Measurements from ENCODE around the gene SDF4. TPM values are rescaled to one million over a fixed set of nuclear protein-coding genes. Genes with fewer than 3 reads are reported as not detected.

Gene SDF4
- total RNA-seq, 4 donors from 2014 or later, result 93.3 to 170 (median 110) TPM

- H3K27ac ChIP-seq, result no peak overlapping the region
- 73 to 85% methylated on average over 15 to 18 of the region's 23 CpGs for WGBS, 2 donors
- no peak for DNase-seq (ENCODE audit: low spot score in 2 of 2)
- H3K27me3 ChIP-seq, result peaks cover 0 to 86% of the 10 kb centered on the region in 2 donors
- TF ChIP-seq CTCF (IDR thresholded peaks at IDR 0.05) (no peak), EP300 (IDR thresholded peaks at IDR 0.05) (no peak), POLR2A (IDR thresholded peaks at IDR 0.05) (no peak)
- no peaks in the 10 kb centered on the region for H3K9me3 ChIP-seq
- H3K36me3 ChIP-seq, result peaks cover 0 to 20% (median 0%) of the 10 kb centered on the region in 3 donors
- no peak overlapping the region for H3K4me3 ChIP-seq
- peaks cover 0 to 40% (median 7%) of the 10 kb centered on the region in 4 donors for H3K4me1 ChIP-seq
Observed at GRCh38 chr1:1243266-1243660, 11.5 kb upstream of the SDF4 start.

- Histone ChIP-seq H3K9me3 (no peaks in the 10 kb centered on the region), H3K27me3 (peaks cover 0 to 90% of the 10 kb centered on the region in 2 donors), H3K27ac (no peak overlapping the region), H3K36me3 (peaks cover 0 to 20% (median 0%) of the 10 kb centered on the region in 3 donors), H3K4me1 (peaks cover 0 to 46% (median 10%) of the 10 kb centered on the region in 4 donors), H3K4me3 (no peak overlapping the region)
- 76 to 89% methylated on average over 23 to 37 of the region's 41 CpGs for WGBS, 2 donors
- TF ChIP-seq CTCF (IDR thresholded peaks at IDR 0.05) (no peak), EP300 (IDR thresholded peaks at IDR 0.05) (no peak), POLR2A (IDR thresholded peaks at IDR 0.05) (no peak)
- no peak for DNase-seq (ENCODE audit: low spot score in 2 of 2)
Observed at GRCh38 chr1:1242461-1243265, 10.9 kb upstream of the SDF4 start.

- peaks cover 0 to 50% (median 14%) of the 10 kb centered on the region in 4 donors for H3K4me1 ChIP-seq
- DNase-seq (ENCODE audit: low spot score in 2 of 2), result no peak
- H3K4me3 ChIP-seq, result no peak overlapping the region
- peaks cover 0 to 20% (median 0%) of the 10 kb centered on the region in 3 donors for H3K36me3 ChIP-seq
- H3K9me3 ChIP-seq, result no peaks in the 10 kb centered on the region
- H3K27ac ChIP-seq, result no peak overlapping the region
- peaks cover 0 to 89% of the 10 kb centered on the region in 2 donors for H3K27me3 ChIP-seq
- TF ChIP-seq EP300 (IDR thresholded peaks at IDR 0.05) (no peak), POLR2A (IDR thresholded peaks at IDR 0.05) (no peak), CTCF (IDR thresholded peaks at IDR 0.05) (no peak)
- 79 to 89% methylated on average over 16 of the region's 26 CpGs for WGBS, 2 donors
Observed at GRCh38 chr1:1241588-1242219, 9.9 kb upstream of the SDF4 start.

- H3K27ac ChIP-seq, result no peak overlapping the region
- no peak for DNase-seq (ENCODE audit: low spot score in 2 of 2)
- H3K4me3 ChIP-seq, result no peak overlapping the region
- peaks cover 0 to 46% (median 10%) of the 10 kb centered on the region in 4 donors for H3K4me1 ChIP-seq
- TF ChIP-seq POLR2A (IDR thresholded peaks at IDR 0.05) (no peak), EP300 (IDR thresholded peaks at IDR 0.05) (no peak)
- peaks cover 0 to 85% of the 10 kb centered on the region in 2 donors for H3K27me3 ChIP-seq
- H3K36me3 ChIP-seq, result peaks cover 0 to 25% (median 0%) of the 10 kb centered on the region in 3 donors
- H3K9me3 ChIP-seq, result no peaks in the 10 kb centered on the region
- WGBS, 2 donors, result 49 to 72% methylated on average over 9 to 19 of the region's 23 CpGs
Observed at GRCh38 chr1:1240822-1241587, 9.2 kb upstream of the SDF4 start.

GRCh38 chr1:1240348-1240732 lies 8.5 kb upstream of the SDF4 start:
- DNase-seq (ENCODE audit: low spot score in 2 of 2), result no peak
- Histone ChIP-seq H3K36me3 (peaks cover 0 to 31% (median 0%) of the 10 kb centered on the region in 3 donors), H3K9me3 (no peaks in the 10 kb centered on the region), H3K4me3 (no peak overlapping the region), H3K4me1 (peaks cover 0 to 46% (median 9%) of the 10 kb centered on the region in 4 donors), H3K27ac (no peak overlapping the region), H3K27me3 (peaks cover 0 to 78% of the 10 kb centered on the region in 2 donors)
- TF ChIP-seq CTCF (IDR thresholded peaks at IDR 0.05) (no peak), EP300 (IDR thresholded peaks at IDR 0.05) (no peak), POLR2A (IDR thresholded peaks at IDR 0.05) (no peak)
- WGBS, 2 donors, result 17 to 57% methylated on average over 2 to 3 of the region's 11 CpGs
